IMR-90 (cell line): Measurements from ENCODE around the gene RRP15. TPM values are rescaled to one million over a fixed set of nuclear protein-coding genes. Genes with fewer than 3 reads are reported as not detected.

Experiments used
- CEBPB ChIP-seq: IDR thresholded peaks from 2 replicates; pipeline ENCODE4 v1.6.1; 2012; ENCODE audit warnings: low read depth, low read length, improper control_type of control experiment
- CHD1 ChIP-seq: IDR thresholded peaks from 2 replicates; pipeline ENCODE4 v1.6.1; 2012; ENCODE audit warnings: low read depth, low read length, improper control_type of control experiment
- RCOR1 ChIP-seq: IDR thresholded peaks from 2 replicates; pipeline ENCODE4 v1.6.1; 2012; ENCODE audit warnings: mild to moderate bottlenecking, low read length, improper control_type of control experiment; ENCODE audit not compliant: insufficient replicate concordance
- polyA plus RNA-seq, 3 experiments: library from polyadenylated mRNA; depleted of rRNA; stranded (reverse); fragments of >200 nt; gene quantifications; 2 replicates each; pipeline ENCODE4 v1.2.3, GENCODE V29; 2012; ENCODE audit warnings: low replicate concordance in 1 of 3
- total RNA-seq: library from RNA; depleted of rRNA; stranded (reverse); fragments of >200 nt; gene quantifications from 2 replicates; pipeline ENCODE4 v1.2.3, GENCODE V29; 2012

RRP15 gene
- total and polyA plus RNA-seq, 2 of the 4 experiments (the other 2 are of a cell fraction) = 3.1 to 4.1 TPM

DNA sequence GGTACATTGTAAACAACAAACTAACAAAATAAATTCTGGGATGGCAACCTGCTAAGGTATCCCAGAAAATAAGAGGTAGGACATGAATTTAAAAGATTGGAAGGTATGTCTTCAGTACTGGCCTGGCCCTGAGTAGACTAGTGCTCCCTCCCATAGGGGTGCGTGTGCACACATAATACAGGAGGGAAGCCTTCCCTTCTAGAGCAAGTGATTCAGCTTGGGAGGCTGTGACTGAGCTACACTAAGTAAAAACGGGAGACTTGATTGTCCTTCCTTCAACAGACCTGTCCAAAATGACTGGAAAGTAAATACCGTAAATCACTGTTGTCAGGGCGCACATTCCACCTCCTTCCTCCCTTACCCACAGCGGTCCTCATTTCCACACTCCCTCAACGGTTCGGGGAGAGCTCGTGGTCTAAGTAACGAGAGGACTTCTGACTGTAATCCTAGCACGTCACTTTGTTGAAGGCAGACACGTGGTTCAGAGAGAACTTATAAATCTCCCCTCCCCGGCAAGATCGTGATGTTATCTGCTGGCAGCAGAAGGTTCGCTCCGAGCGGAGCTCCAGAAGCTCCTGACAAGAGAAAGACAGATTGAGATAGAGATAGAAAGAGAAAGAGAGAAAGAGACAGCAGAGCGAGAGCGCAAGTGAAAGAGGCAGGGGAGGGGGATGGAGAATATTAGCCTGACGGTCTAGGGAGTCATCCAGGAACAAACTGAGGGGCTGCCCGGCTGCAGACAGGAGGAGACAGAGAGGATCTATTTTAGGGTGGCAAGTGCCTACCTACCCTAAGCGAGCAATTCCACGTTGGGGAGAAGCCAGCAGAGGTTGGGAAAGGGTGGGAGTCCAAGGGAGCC lies 60.0 kb downstream of the RRP15 start, which contains the start of gene TGFB2 (continued):
- TF ChIP-seq CHD1 (no peak), RCOR1 (no peak), CEBPB (no peak)
